ENCODE data around the gene SOWAHC. TPM values are rescaled to one million over a fixed set of nuclear protein-coding genes. Genes with fewer than 3 reads are reported as not detected.
"Not testable (repeated sequence)": the region's sequence is repeated elsewhere in the genome, so short reads cannot be mapped to it uniquely, and the experiment has no call there.

SOWAHC gene, protein sequence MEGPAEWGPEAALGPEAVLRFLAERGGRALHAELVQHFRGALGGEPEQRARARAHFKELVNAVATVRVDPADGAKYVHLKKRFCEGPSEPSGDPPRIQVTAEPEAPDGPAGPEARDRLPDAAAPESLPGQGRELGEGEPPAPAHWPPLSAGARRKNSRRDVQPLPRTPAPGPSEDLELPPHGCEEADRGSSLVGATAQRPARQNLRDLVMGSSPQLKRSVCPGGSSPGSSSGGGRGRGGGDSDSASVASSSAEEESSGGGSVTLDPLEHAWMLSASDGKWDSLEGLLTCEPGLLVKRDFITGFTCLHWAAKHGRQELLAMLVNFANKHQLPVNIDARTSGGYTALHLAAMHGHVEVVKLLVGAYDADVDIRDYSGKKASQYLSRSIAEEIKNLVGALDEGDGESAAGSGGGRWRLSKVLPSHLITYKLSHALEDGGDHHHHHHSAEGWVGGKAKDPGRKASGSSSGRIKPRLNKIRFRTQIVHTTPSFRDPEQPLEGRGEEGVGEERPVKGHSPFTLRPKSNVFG
- total RNA-seq, result 2.7 TPM
- long read RNA-seq, full-length matches to known transcripts, result 5 of 5 reads
- long read RNA-seq, partial matches to known transcripts, result 0 of 5 reads
- long read RNA-seq, other reads (novel, unspliced or antisense), result 0 of 5 reads

DNA sequence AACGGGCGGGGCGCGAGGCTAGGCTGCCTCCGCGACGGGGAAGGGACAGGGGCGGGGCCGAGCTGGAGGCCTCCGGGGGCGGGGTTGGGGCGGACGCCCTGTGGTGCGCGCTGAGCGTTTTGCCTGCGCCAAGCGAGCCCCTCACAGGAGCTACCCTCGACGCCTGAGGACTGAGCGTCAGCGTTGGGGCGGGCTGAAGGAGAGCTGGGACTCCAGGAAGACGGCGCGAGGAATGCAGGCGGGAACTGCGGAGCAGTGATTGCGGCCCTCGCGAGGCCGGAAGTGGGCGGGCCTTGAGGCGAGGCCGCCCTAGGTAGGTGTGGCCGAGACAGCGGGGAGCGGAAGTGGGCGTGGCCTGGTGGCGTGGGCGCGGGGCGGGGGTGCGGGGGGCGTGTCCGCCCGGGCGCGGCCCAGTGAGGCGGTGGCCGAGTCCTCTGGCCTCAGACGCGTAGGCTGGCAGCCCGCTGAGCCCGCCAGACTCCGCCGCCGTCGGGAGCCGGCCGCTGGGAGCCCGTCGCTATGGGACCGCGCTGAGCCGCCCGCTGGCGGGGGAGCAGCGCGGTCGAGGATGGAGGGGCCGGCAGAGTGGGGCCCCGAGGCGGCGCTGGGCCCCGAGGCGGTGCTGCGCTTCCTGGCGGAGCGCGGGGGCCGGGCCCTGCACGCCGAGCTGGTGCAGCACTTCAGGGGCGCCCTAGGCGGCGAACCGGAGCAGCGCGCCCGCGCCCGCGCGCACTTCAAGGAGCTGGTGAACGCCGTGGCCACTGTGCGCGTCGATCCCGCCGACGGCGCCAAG lies at the start of gene SOWAHC, which contains the start of gene SEPTIN10:
SOWAHC (plus strand) TSS at position 443 of the 793 bp plus-strand sequence; CDS start at position 569, 126 bp downstream.
SEPTIN10 (minus strand) TSS at position 45 of the 793 bp plus-strand sequence. CDS start 139 bp downstream, outside the sequence.
- intact Hi-C loops (cut with DNase I), result no loop called here
- ATAC-seq (ENCODE audit: poor library complexity) (peak; percentile 97), DNase-seq (peak; percentile 98)

DNA sequence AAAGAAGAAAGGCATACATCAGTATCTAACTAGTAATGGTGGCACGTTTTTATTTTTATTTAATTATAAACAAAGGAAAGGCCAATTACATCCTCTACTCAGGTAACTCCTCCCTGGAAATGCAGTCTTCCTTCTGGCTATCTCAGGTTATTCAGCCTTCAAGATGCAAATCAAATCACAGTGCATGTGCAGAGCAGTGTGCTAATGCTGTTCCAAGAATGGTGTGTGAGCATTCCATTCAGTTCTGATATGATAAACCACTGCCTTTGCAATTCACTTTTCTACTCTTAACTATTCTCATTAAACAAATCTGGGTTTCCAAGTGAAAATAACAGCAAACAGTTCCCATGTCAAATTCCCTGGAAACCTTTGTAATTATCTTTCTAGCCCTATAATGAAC lies 38.8 kb upstream of the SOWAHC start:
- ATAC-seq (ENCODE audit: poor library complexity), result no peak
- intact Hi-C loops (cut with DNase I), result no loop called here
- DNase-seq, result no peak

DNA sequence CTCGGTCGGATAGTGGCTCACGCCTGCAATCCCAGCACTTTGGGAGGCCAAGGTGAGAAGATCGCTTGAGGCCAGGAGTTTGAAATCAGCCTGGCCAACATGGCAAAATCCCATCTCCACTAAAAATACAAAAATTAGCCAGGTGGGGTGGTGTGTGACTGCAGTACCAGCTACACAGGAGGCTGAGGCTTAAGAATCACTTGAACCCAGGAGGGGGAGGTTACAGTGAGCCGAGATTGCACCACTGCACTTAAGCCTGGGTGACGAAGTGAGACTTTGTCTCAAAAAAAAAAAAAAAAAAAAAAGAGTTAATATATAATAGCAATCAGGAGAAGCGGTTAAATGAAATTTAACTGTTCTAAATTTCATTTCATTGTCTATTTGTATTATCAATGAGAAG lies 36.5 kb upstream of the SOWAHC start:
- DNase-seq; ATAC-seq (ENCODE audit: poor library complexity); intact Hi-C loops (cut with DNase I): not testable (repeated sequence)

DNA sequence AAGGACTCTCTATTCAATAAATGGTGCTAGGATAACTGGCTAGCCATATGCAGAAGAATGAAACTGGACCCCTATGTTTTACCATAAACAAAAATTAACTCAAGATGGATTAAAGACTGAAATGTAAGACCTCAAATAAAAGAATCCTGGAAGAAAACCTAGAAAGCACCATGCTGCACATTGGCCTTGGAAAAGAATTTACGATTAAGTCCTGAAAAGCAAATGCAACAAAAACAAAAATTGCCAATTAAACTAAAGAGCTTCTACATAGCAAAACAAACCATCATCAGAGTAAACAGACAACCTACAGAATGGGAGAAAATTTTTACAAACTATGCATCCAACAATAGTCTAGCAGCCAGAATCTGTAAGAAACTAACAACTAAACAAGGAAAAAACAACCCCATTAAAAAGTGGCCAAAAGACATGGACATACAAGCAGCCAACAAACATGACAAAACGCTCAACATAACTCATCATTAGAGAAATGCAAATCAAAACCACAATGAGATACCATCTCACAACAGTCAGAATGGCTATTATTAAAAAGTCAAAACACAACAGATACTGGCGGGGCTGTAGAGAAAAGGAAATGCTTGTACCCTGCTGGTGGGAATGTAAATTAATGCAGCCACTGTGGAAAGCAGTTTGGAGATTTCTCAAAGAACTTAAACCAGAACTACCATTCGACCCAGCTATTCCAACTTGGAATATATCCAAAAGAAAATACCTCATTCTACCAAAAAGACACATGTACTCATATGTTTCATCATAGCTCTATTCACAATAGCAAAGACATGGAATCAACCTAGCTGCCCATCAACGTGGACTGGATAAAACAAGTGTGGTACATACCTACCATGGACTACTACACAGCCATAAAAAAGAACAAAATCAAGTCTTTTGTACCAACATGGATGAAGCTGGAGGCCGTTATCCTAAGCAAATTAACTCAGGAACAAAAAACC lies 31.0 kb upstream of the SOWAHC start:
- intact Hi-C loops (cut with DNase I), result no loop called here
- no peak for ATAC-seq (ENCODE audit: poor library complexity)
- DNase-seq, result no peak

DNA sequence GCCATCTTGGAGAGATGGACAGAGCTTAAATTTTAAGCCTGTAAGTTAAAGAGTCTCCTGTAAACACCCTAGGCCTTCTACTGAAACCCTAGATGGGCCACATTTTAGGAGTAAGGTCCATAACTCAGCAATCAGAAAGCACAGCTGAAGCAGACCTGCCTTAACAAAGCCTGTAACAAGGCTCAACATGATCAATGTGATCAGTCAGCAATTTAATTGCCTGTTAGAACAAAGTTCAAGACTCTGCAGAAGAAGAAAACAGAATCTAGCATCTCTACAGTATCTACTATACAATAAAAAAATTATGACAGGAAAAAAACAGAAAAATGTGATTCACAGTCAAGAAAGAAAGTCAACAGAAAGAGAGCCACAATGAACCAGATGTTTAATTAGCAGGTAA lies 27.5 kb upstream of the SOWAHC start:
- ATAC-seq (ENCODE audit: poor library complexity) (no peak), DNase-seq (no peak)
- intact Hi-C loops (cut with DNase I), result no loop called here

DNA sequence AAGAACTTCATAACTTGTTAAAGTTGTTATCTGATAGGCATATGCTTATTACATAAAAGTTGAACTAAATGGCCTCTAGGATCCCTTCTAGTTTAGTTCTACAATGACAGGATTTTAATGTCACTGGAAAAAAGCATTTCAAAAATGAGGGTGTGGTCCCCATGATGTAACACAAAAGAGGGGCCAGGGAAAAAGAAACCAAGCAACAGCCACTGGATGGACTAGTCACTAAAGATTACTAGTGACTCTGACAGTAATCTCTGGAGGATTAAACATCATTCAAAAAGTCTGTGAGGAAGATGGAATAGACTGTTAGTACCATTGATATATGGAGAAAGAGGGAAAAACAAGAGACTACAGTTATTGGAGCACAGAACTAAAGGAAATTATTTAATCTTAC lies 23.0 kb upstream of the SOWAHC start:
- DNase-seq, result no peak
- ATAC-seq (ENCODE audit: poor library complexity), result no peak
- intact Hi-C loops (cut with DNase I), result no loop called here

DNA sequence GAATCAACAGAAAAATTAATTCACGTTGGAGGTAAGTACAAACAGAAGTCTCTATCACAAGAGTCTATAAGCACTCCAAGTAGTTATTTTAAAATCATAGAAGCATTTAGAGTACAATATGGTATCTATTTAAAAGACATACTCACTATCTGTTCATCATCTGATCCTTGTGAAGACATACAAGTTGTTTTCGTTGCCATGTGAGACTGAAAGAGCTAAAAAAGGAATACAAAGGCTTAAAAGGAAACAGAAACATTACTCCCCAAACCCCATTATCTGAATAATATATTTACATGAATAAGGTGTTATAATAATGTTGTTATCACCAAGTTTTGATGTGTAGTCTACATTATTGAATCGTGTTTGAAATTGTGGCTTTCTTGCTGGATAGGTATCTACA lies 21.3 kb upstream of the SOWAHC start:
- intact Hi-C loops (cut with DNase I), result no loop called here

DNA sequence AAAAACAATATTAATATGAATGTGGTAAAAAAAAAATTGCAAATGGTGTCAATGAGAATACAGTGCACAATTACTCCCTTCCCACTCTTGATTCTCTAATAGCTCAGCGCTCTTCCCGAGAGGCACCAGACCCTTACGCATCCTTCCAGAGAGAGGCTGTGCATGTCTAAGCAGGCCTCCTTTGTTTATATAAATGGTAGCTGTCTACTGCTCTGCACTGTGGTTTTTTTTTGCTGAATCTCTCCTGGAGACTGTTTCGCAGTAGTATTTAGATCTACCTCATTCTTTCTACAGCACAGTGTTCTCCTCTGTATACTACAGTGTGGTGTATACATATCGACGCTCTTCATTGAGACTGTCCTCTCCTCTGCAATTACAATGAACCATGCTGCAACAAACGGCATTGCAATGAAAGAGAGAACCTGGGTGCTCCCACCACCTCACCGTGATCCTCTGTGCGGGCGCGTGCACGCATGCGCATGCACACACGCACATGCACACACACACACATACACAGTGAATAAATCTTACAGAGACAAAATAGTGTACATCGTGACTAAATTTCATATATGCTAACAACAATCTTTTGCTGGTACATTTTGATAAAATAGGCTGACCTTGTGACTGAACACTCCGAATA lies 19.8 kb upstream of the SOWAHC start:
- intact Hi-C loops (cut with DNase I), result no loop called here
- DNase-seq (no peak), ATAC-seq (ENCODE audit: poor library complexity) (no peak)

More for the DNA sequence above, 21.3 kb upstream of the SOWAHC start:
- ATAC-seq (ENCODE audit: poor library complexity) (no peak), DNase-seq (no peak)

DNA sequence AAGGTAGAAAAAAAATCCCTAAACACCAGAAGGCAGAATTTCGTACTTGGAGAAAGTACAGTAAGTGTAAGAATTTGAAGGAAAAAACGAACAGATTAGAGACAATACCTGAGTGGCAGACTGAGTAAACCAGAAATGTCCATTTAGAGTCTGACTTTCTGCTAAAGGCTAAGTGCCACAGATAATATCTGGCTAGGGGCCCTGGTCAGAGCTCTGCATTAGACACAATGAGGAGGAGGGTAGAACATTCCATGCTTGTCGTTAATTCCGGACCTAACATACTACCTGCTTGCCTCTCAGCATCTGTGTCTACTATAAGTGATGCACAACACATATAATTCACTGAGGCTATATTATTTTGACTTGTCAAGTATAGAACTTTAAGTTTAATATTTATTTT lies 18.5 kb upstream of the SOWAHC start:
- no peak for ATAC-seq (ENCODE audit: poor library complexity)
- intact Hi-C loops (cut with DNase I), result no loop called here
- DNase-seq, result no peak

DNA sequence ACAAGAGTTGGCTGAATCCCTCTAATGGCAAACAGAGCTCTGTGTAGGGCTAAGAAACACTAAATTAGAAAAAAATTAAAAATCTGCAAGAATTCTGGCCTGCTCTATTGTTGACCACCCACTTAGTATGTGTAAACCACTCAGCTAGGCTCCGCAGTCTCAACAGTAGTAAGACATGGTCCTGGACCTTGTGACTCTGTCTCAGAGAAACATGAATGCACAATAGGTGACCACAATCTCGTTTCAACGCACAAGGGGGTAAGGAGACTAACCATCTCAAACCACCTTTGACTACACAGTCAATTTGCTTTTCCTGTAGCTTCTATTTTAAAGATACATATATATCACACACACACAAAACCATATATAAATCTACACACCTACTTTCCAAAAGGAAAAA lies 16.9 kb upstream of the SOWAHC start:
- DNase-seq, result no peak
- intact Hi-C loops (cut with DNase I), result no loop called here
- ATAC-seq (ENCODE audit: poor library complexity), result no peak

DNA sequence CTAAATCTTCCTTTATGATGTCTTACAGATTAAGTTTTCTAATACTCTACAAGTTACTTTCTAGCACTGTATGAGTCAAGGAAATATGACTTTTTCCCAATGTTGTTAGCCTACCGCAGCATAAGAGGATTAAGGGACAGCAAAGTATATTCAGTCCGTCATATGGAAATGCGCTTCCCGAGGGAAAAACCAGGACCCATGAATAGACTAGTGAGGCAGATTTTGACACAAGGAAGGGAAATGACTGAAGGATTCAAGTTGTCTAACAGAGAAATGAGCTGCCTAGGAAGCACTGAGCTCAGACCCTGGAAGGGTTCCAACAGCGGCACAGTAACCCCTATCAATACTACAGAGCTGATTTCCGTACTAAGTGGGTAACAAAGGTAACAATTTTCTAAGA lies 12.4 kb upstream of the SOWAHC start:
- intact Hi-C loops (cut with DNase I), result no loop called here
- DNase-seq, result no peak
- ATAC-seq (ENCODE audit: poor library complexity), result no peak

DNA sequence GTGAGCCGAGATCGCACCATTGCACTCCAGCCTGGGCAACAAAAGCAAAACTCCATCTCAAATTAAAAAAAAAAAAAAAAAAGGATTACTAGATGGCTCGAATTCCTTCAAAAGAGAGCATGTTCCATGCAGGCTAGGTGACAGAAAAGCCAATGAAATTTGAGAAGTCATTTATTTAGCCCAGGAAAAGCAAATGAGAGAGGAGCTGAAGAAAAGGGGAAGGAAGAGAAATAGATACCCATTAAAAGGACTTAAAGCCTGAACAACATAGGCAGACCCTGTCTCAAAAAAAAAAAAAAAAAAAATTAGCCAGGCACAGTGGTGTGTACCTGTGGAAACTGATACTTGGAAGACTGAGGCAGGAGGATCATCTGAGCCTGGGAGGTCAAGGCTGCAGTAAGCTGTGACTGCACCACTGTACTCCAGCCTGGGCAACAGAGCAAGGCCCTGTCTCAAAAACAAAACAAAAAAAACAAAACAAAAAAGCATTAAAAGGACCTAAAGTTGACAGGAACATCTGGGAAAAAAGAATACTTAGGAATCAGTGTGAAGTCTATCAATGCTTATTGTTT lies 11.5 kb upstream of the SOWAHC start:
- no peak for ATAC-seq (ENCODE audit: poor library complexity)
- intact Hi-C loops (cut with DNase I), result no loop called here
- DNase-seq, result no peak

DNA sequence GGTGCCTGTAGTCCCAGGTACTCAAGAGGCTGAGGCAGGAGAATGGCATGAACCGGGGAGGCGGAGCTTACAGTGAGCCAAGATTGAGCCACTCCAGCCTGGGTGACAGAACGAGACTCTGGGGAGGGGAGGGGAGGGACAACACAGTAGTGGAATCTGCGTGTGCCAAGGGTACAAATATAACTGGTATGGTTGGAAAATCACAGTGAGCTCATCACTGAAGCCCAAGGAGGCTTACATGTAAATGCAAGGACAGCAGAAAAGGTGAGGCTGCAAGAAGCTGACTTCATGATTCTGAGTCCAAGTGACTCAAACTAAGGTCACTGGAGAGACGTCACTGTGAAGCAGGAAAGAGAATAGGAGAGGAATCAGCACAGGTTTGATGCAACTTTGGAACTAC lies 9.6 kb upstream of the SOWAHC start:
- ATAC-seq (ENCODE audit: poor library complexity), result peak; percentile 34
- intact Hi-C loops (cut with DNase I), result no loop called here

DNA sequence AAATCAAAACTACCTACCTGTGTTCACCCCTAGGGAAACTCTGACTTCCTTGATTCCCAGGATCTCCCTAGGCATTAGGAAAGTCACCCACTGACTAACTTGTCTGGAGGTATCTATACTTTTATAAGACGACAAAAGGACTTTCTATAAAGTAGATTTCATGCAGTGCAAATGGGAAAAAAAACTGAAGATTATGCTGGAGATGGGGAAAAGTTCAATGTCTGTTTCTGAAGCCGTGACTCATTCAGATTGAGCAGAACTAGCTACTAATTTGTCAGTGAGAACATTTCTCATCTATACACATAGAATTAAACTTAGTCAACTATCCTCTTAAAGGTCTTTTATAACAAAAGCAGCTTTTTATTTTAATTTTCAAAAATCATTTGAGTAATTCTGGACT lies 6.4 kb upstream of the SOWAHC start:
- DNase-seq (no peak), ATAC-seq (ENCODE audit: poor library complexity) (no peak)
- intact Hi-C loops (cut with DNase I), result no loop called here

More for the DNA sequence above, 9.6 kb upstream of the SOWAHC start:
- no peak for DNase-seq

DNA sequence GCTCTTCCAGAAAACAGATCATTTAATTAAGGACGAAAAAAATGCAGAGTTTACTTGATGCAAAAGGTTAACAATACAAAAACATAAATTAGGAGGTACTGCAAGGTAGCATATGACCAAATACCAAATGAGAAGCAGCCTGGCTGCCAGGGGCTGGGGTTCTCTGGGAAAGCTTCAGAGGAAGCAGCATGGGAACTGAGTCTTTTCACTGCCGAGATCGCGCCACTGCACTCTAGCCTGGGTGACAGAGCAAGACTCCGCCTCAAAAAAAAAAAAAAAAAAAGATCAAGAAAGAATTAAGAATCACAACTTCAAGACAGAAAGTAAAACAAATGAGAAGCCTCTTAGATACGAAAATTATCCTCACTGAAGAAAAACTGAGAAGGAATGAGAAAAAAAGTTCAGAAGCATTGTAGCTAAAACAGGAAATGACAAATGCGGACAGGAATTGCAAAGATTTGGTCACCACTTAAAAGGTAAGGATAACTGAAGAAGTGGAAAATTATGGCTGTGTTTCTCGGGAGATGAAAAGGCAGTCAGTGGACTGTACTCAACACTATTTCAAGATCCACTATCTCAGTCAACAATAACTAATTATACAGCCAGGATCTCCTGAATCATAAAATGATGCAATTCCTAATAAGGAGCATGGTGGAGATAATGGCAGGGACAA lies 4.7 kb upstream of the SOWAHC start:
- DNase-seq, result no peak
- ATAC-seq (ENCODE audit: poor library complexity), result no peak
- intact Hi-C loops (cut with DNase I), result no loop called here

DNA sequence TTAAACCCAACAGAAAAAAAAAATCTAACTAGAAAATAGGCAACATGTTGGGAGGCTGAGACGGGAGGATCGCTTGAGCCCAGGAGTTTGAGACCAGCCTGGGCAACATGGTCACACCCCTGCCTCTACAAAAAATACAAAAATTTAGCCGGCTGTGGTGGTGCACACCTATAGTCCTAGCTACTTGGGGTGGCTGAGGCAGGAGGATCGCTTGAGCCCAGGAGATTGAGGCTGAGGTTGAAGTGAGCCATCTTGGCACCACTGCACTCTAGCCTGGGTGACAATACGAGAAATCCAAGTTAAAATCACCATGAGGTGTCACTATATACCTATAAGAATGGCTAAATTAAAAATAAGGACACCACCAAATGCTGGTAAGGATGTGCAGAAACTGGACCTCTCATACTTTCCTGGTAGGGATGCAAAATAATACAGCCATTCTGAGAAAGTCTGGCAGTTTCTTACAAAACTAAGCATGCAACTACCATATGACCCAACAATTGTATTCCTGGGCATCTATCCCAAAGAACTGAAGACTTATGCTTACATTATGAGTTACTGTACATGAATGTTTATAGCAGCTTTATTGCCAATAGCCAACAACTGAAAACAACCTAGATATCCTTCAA lies 2.6 kb upstream of the SOWAHC start:
- no peak for DNase-seq
- no peak for ATAC-seq (ENCODE audit: poor library complexity)
- intact Hi-C loops (cut with DNase I), result no loop called here
